ENCODE measurements around the gene PTPRR.
A peak's percentile ranks its signal among the peaks of the same experiment; 100 is the strongest.

Gene PTPRR

DNA sequence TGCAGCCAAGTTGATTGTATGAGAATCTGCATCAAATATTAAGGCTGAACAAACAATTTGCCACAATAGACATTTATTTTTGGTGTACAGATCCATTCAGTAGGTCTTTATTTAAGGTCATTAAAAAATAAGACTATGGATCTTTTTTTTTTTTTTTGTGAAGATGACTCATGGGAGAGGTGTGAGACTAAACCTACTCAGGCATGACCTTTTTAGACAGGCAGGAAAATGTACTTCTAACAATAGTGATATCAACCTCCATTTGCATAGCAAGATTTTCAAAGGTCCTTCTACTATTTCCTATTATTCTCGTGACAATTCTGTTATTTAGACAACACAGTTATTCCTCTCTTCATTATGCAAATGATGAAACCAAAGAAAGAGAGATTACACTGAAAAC is 39.9 kb upstream of the PTPRR start:
- TF ChIP-seq, protein P1, sequence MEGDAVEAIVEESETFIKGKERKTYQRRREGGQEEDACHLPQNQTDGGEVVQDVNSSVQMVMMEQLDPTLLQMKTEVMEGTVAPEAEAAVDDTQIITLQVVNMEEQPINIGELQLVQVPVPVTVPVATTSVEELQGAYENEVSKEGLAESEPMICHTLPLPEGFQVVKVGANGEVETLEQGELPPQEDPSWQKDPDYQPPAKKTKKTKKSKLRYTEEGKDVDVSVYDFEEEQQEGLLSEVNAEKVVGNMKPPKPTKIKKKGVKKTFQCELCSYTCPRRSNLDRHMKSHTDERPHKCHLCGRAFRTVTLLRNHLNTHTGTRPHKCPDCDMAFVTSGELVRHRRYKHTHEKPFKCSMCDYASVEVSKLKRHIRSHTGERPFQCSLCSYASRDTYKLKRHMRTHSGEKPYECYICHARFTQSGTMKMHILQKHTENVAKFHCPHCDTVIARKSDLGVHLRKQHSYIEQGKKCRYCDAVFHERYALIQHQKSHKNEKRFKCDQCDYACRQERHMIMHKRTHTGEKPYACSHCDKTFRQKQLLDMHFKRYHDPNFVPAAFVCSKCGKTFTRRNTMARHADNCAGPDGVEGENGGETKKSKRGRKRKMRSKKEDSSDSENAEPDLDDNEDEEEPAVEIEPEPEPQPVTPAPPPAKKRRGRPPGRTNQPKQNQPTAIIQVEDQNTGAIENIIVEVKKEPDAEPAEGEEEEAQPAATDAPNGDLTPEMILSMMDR (IDR thresholded peaks at IDR 0.05; ENCODE audit: low read length, missing control alignments) = no peak

DNA sequence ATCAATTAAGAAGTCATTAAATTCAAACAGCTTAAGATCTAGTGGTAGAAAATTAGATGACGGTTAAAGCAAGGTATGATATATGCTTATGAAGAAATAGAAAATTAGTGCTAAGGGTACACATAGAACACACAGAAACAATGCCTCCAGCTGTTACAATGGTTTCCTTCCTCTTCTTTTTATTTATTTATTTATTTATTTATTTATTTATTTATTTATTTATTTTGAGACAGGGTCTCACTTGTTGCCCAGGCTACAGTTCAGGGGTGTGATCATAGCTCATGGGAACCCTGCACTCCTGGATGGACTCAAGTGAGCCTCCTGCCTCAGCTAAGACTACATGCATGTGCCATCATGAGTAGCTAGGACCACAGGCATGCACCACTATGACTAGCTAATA is 34.9 kb upstream of the PTPRR start:
- no peak for DNase-seq (ENCODE audit: low read depth)
- TF ChIP-seq, protein P1 (IDR thresholded peaks at IDR 0.05; ENCODE audit: low read length, missing control alignments) = no peak
- no peak overlapping the region for H3K4me3 ChIP-seq (replicated peaks; ENCODE audit: low read depth, low read length)

More for the DNA sequence above, 39.9 kb upstream of the PTPRR start:
- no peak for DNase-seq (ENCODE audit: low read depth)
- no peak overlapping the region for H3K4me3 ChIP-seq (replicated peaks; ENCODE audit: low read depth, low read length)

DNA sequence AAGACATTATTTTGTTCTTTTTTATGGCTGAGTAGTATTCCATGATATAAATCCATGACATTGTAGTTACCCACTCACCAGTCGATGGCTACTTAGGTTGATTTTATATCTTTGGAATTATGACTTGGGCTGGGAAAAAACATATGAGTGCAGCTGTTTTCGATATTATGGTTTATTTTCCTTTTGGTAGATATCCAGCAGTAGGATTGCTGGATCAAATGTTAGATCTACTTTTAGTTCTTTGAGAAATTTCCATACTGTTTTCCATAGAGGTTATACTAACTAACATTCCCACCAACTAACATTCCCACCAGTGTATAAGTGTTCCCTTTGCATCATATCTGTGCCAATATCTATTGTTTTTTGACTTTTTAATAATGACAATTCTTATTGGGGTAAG is 29.9 kb upstream of the PTPRR start:
- H3K4me3 ChIP-seq (replicated peaks; ENCODE audit: low read depth, low read length) = no peak overlapping the region
- DNase-seq (ENCODE audit: low read depth) = no peak
- TF ChIP-seq, protein P1 (IDR thresholded peaks at IDR 0.05; ENCODE audit: low read length, missing control alignments) = no peak

DNA sequence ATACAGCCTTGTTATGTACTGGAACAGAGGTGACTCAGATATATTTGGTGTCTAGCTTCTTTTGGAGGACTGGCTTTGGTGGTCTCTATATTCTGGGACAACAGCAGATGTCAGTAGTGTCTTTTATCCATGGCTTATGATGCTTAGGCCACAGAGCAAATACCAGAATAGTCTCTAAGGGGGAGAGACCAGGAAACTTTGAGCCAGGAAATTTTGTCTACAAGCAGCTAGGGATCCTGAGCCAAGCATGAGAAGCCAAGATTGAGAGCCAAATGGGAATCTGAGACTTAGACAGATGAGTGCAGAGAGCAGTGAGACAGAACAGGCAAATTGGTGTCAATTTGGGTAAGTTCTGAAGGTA is 28.4 kb upstream of the PTPRR start:
- H3K4me3 ChIP-seq (replicated peaks; ENCODE audit: low read depth, low read length) = no peak overlapping the region
- peak; percentile 40 for DNase-seq (ENCODE audit: low read depth)
- TF ChIP-seq, protein P1 (IDR thresholded peaks at IDR 0.05; ENCODE audit: low read length, missing control alignments) = no peak

DNA sequence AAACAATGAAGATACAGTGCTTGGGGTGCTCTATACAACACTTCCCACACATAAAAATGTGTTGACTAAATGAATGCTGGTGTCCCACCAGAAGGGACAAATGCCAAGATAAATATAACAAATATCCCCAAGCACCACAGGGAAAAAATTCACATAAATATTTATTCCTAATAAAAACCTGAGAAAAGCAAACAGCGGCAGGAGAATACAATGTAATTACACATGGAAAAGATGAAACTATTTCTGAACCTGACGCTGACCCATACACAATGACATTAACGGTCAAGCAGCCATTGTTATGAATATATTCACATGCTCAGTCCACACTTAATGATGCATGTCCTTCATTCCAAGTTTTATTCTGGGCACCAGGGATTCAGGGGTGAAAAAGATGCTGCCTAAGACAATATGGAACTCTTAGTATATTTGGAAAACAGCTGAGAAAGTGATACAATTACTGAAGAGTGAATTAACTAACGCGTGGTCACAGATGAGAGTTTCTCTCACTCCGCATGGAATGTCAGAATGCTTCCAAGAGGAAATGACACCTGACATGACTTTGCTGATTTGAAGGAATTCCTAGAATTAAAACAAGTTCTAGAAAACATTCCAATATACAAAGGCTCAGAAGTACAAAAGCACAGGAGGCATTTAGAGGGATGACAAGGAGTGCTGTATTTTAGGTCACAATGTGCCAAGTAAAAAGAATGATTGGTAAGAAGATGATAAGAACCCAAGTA is 27.9 kb upstream of the PTPRR start:
- H3K4me3 ChIP-seq (replicated peaks; ENCODE audit: low read depth, low read length) = no peak overlapping the region
- TF ChIP-seq, protein P1 (IDR thresholded peaks at IDR 0.05; ENCODE audit: low read length, missing control alignments) = no peak
- no peak for DNase-seq (ENCODE audit: low read depth)

DNA sequence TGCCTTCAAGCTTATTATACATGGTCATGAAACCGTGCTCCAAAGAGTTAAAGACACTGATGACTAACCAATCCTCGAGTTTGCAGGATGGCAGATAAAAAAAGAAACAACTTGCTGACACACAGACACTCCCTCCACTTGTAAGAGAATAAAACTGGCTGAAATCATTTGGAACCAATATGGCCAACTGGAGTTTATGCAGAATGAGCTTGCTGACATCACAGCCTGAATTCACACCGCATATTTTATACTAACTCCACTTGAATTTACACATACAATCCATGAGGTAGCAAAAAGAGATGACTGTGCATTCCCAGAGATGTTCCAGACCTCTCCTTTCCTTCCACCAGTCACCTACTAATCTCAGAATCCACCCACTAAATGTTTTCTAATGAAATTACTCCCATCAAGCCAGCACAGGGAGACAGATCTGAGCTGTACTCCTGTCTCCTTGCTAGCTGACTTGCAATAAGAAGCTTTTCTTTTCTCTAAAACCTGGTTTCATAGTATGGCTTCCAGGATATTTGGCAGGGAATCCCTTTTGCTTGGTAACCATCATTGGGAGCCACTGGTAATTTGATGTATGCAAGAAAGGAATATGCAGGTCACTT is 15.8 kb upstream of the PTPRR start:
- DNase-seq (ENCODE audit: low read depth) = no peak
- H3K4me3 ChIP-seq (replicated peaks; ENCODE audit: low read depth, low read length) = no peak overlapping the region
- TF ChIP-seq, protein P1 (IDR thresholded peaks at IDR 0.05; ENCODE audit: low read length, missing control alignments) = no peak

DNA sequence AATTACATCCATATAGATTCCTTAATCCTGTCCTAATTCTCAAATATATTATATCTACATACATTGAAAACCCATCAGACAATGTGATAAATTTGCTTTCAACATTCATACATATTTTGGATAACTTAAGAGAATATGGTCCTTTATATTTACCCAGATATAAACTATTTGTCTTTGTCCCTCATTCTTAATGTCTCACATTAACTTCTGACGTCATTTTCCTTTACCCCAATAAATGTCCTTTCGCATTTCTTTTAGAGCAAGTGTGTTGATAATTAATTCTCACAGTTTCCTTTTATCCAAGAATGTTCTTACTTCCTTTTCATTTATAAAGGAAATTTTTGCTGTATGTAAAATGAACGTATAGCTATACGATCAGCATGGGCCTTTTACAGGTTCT is 12.6 kb upstream of the PTPRR start:
- DNase-seq (ENCODE audit: low read depth) = no peak
- H3K4me3 ChIP-seq (replicated peaks; ENCODE audit: low read depth, low read length) = no peak overlapping the region
- TF ChIP-seq, protein P1 (IDR thresholded peaks at IDR 0.05; ENCODE audit: low read length, missing control alignments) = no peak

Measured in fibroblast of pulmonary artery (primary cell).